Measurements from ENCODE around the gene ZNF638.

- TF ChIP-seq CTCF (IDR thresholded peaks at IDR 0.05): no peak
- TF ChIP-seq, protein P1, sequence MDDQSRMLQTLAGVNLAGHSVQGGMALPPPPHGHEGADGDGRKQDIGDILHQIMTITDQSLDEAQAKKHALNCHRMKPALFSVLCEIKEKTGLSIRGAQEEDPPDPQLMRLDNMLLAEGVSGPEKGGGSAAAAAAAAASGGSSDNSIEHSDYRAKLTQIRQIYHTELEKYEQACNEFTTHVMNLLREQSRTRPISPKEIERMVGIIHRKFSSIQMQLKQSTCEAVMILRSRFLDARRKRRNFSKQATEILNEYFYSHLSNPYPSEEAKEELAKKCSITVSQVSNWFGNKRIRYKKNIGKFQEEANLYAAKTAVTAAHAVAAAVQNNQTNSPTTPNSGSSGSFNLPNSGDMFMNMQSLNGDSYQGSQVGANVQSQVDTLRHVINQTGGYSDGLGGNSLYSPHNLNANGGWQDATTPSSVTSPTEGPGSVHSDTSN (IDR thresholded peaks at IDR 0.05): no peak
- TF ChIP-seq NFIC (IDR thresholded peaks at IDR 0.05; ENCODE audit: borderline replicate concordance): no peak
- no peak for TF ChIP-seq POLR2AphosphoS5 (IDR thresholded peaks at IDR 0.05; ENCODE audit: low read depth, low read length)
- TF ChIP-seq TAF1 (IDR thresholded peaks at IDR 0.05; ENCODE audit: borderline replicate concordance, low read depth, low read length): no peak
- no peak for TF ChIP-seq SIN3A (IDR thresholded peaks at IDR 0.05; ENCODE audit: borderline replicate concordance, low read depth, low read length)
- TF ChIP-seq SMC3 (IDR thresholded peaks at IDR 0.05; ENCODE audit: low read depth, low read length): no peak
- no peak for TF ChIP-seq EZH2phosphoT487 (IDR thresholded peaks at IDR 0.05; ENCODE audit: borderline replicate concordance, low read depth)
- no peak for TF ChIP-seq EP300 (IDR thresholded peaks at IDR 0.05; ENCODE audit: borderline replicate concordance in 1 of 2, low read depth in 1 of 2, low read length in 1 of 2)
- no peak for TF ChIP-seq CHD2 (IDR thresholded peaks at IDR 0.05; ENCODE audit: low read length, partially characterized antibody)
- TF ChIP-seq MAX (IDR thresholded peaks at IDR 0.05; ENCODE audit: low read depth): no peak
These were observed 147.2 kb downstream of the ZNF638 start for GRCh38 chr2:71478806-71479205.
